K562 (cell line): Measurements from ENCODE around the gene PSRC1. TPM values are rescaled to one million over a fixed set of nuclear protein-coding genes. Genes with fewer than 3 reads are reported as not detected.

Source experiments
- CUX1 ChIP-seq: fragments of 200-800 bp; sonication (Bioruptor generic); IDR thresholded peaks from 2 replicates; pipeline ENCODE4 v1.6.1; 2016; ENCODE audit warnings: missing genetic modification characterization, missing compliant biosample characterization
- JUNB ChIP-seq: fragments of 450-650 bp; formaldehyde crosslinking; conservative IDR thresholded peaks from 2 replicates; pipeline ENCODE4 v1.4.0; 2020; ENCODE audit warnings: mild to moderate bottlenecking
- NCOA4 ChIP-seq: fragments of 450-650 bp; IDR thresholded peaks from 2 replicates; pipeline ENCODE4 v1.6.1; 2018; ENCODE audit warnings: mild to moderate bottlenecking; ENCODE audit not compliant: partially characterized antibody
- NR0B1 ChIP-seq: fragments of 450-650 bp; IDR thresholded peaks from one replicate; pipeline ENCODE4 v1.6.1; 2018; ENCODE audit warnings: mild to moderate bottlenecking, moderate library complexity; ENCODE audit not compliant: partially characterized antibody
- NR1H2 ChIP-seq: sonication (generic); formaldehyde crosslinking; IDR thresholded peaks from 2 replicates; pipeline ENCODE4 v1.4.0; 2020; ENCODE audit warnings: mild to moderate bottlenecking, missing genetic modification reagents
- NR3C1 ChIP-seq: sonication (generic); formaldehyde crosslinking; IDR thresholded peaks from 2 replicates; pipeline ENCODE4 v1.8.1; 2022; ENCODE audit warnings: missing genetic modification reagents
- PTTG1 ChIP-seq: fragments of 450-650 bp; IDR thresholded peaks from 2 replicates; pipeline ENCODE4 v1.6.1; 2016; ENCODE audit warnings: low read depth, mild to moderate bottlenecking, missing genetic modification characterization, missing compliant biosample characterization
- RBM39 ChIP-seq: fragments of 200-400 bp; formaldehyde crosslinking; optimal IDR thresholded peaks from 2 replicates; pipeline ENCODE3; 2018; ENCODE audit warnings: low read depth, low read length
- RERE ChIP-seq: sonication (generic); formaldehyde crosslinking; IDR thresholded peaks from 2 replicates; pipeline ENCODE4 v1.8.0; 2023; ENCODE audit warnings: missing genetic modification reagents, mild to moderate bottlenecking, borderline replicate concordance
- RFX5 ChIP-seq: IDR thresholded peaks from 2 replicates; pipeline ENCODE4 v1.6.1; 2011; ENCODE audit warnings: low read depth, mild to moderate bottlenecking, improper control_type of control experiment, low read length
- SMARCB1 ChIP-seq: IDR thresholded peaks from 2 replicates; pipeline ENCODE4 v1.6.1; 2011; ENCODE audit warnings: improper control_type of control experiment, low read depth; ENCODE audit not compliant: insufficient read length
- TEAD4 ChIP-seq, 2 experiments: sonication (generic) in 1 of 2; formaldehyde crosslinking in 1 of 2; IDR thresholded peaks; 2 replicates each; pipeline versions ENCODE4 v1.6.1 to v1.8.0; 2012 to 2022; ENCODE audit warnings: borderline replicate concordance in 1 of 2, inconsistent platforms in 1 of 2, low read length in 1 of 2, mild to moderate bottlenecking in 1 of 2, missing genetic modification reagents in 1 of 2
- ZEB2 ChIP-seq: fragments of 450-650 bp; IDR thresholded peaks from 2 replicates; pipeline ENCODE4 v1.6.1; 2016
- ZFP36 ChIP-seq: fragments of 150-350 bp; IDR thresholded peaks from 2 replicates; pipeline ENCODE4 v1.6.1; 2018; ENCODE audit warnings: low read length, low read depth; ENCODE audit not compliant: partially characterized antibody
- ZKSCAN3 ChIP-seq: fragments of 250-450 bp; sonication (Bioruptor Pico); IDR thresholded peaks from 2 replicates; pipeline ENCODE4 v1.4.0; 2020
- ZNF165 ChIP-seq: fragments of 250-450 bp; sonication (Bioruptor Pico); IDR thresholded peaks from 2 replicates; pipeline ENCODE4 v1.4.0; 2020; ENCODE audit warnings: borderline replicate concordance
- polyA plus RNA-seq, 8 experiments: library from polyadenylated mRNA; depleted of rRNA in 4 of 8; stranded (reverse) in 5 of 8; unstranded in 3 of 8; fragments of >200 nt; fragmentation: Nextera tagmentation in 2 of 8; fragmentation: Illumina TruSeq in 1 of 8; extraction: Ambion mirVana in 2 of 8; extraction: Trizol in 1 of 8; gene quantifications; 2 replicates each; pipeline versions ENCODE4 v1.2.1 to v1.2.3, GENCODE V29; 2011 to 2014; ENCODE audit warnings: inconsistent platforms in 1 of 8, missing spikeins in 1 of 8
- total RNA-seq, 7 experiments: library from RNA; depleted of rRNA in 6 of 7; stranded (reverse); fragments of >200 nt in 6 of 7; fragmentation: Illumina TruSeq in 2 of 7; extraction: Trizol in 2 of 7; gene quantifications; 2 replicates each; pipeline versions ENCODE4 v1.2.1 to v1.2.3, GENCODE V29; 2011 to 2021; ENCODE audit warnings: low replicate concordance in 1 of 7

Gene PSRC1
- total and polyA plus RNA-seq, 9 of the 15 experiments (the other 6 are each of a cell fraction or from before 2014, with no cell fraction given) = 6.5 to 65.2 (median 39.3) TPM

- TF ChIP-seq SMARCB1 = no peak
- TF ChIP-seq NR1H2 (CRISPR knock-in tag) = no peak
- TF ChIP-seq ZKSCAN3 (CRISPR knock-in tag) = no peak
- no peak for TF ChIP-seq RBM39
- TF ChIP-seq ZEB2 = no peak
- no peak for TF ChIP-seq TEAD4 (IDR thresholded peaks at IDR 0.05; ENCODE audit: low read length)
- TF ChIP-seq TEAD4 (CRISPR knock-in tag; IDR thresholded peaks at IDR 0.05; ENCODE audit: borderline replicate concordance) = no peak
- no peak for TF ChIP-seq RFX5
- no peak for TF ChIP-seq ZFP36
- no peak for TF ChIP-seq CUX1 (CRISPR knock-in tag)
- TF ChIP-seq ZNF165 = no peak
- peak; percentile 68; the same call in 1 of the 2 replicates for TF ChIP-seq NR3C1 (CRISPR knock-in tag)
- no peak for TF ChIP-seq JUNB (CRISPR knock-in tag)
- TF ChIP-seq RERE (CRISPR knock-in tag) = no peak
- TF ChIP-seq NR0B1 = no peak
- TF ChIP-seq PTTG1 (tag) = no peak
- TF ChIP-seq NCOA4 = no peak
Observed at GRCh38 chr1:109249654-109250401, 33.1 kb downstream of the PSRC1 start (continued).
